Hepatocyte (in vitro differentiated cells): ENCODE measurements around the gene PIK3R5.

ENCODE experiments used
- EZH2 ChIP-seq: fragments of 200-600 bp; sonication (generic); IDR thresholded peaks from 2 replicates; pipeline ENCODE4 v1.6.1; 2016; ENCODE audit warnings: antibody characterized with exemption, mild to moderate bottlenecking, borderline replicate concordance
- EZH2phosphoT487 ChIP-seq: fragments of 200-600 bp; sonication (generic); IDR thresholded peaks from one replicate; pipeline ENCODE4 v1.6.1; 2018; ENCODE audit warnings: antibody characterized with exemption, mild to moderate bottlenecking, low read depth, moderate library complexity; ENCODE audit not compliant: unreplicated experiment, severe bottlenecking
- TF ChIP-seq, protein P1 (sequence below): fragments of 200-600 bp; sonication (generic); IDR thresholded peaks from 2 replicates; pipeline ENCODE4 v1.5.1; 2016; ENCODE audit warnings: antibody characterized with exemption, mild to moderate bottlenecking; ENCODE audit not compliant: poor library complexity

DNA sequence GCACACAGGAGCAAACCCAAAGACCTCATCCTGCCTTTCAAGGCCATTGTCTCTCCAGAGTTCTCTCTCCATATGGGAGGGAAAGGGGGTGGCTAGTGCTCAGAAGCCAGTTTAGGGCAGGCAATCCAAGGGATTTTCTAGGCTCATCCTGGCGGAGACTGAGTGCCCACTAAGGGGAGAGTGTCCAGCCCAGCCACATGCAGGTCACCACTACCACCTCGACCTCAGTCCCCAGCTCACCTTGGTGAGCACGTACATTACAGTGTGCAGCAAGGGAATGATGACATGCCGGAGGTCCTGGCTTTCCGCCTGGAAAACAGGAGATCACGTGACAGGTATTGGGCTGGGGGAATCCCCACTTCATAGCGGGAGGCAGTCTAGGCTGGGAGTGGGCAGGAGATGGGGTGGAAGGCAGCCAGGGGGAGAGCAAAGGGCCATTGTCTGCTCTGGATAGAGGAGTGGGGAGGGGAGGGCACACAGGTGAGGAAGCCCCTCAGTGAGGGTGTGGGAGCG lies 127.9 kb downstream of the PIK3R5 start:
- TF ChIP-seq, protein P1, sequence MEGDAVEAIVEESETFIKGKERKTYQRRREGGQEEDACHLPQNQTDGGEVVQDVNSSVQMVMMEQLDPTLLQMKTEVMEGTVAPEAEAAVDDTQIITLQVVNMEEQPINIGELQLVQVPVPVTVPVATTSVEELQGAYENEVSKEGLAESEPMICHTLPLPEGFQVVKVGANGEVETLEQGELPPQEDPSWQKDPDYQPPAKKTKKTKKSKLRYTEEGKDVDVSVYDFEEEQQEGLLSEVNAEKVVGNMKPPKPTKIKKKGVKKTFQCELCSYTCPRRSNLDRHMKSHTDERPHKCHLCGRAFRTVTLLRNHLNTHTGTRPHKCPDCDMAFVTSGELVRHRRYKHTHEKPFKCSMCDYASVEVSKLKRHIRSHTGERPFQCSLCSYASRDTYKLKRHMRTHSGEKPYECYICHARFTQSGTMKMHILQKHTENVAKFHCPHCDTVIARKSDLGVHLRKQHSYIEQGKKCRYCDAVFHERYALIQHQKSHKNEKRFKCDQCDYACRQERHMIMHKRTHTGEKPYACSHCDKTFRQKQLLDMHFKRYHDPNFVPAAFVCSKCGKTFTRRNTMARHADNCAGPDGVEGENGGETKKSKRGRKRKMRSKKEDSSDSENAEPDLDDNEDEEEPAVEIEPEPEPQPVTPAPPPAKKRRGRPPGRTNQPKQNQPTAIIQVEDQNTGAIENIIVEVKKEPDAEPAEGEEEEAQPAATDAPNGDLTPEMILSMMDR: no peak
- TF ChIP-seq EZH2 (no peak), EZH2phosphoT487 (no peak)
